Stimulated activated CD8-positive, alpha-beta memory T cell treated with anti-CD3 and anti-CD28 coated beads, Interleukin-7, amount 100 ng/mL, for 1 hour (primary cell): ENCODE results near the gene STK31.
"Not testable (repeated sequence)": the region's sequence is repeated elsewhere in the genome, so short reads cannot be mapped to it uniquely, and the experiment has no call there.

Experiments
- DNase-seq, 2 donors: peaks; one replicate each; pipeline ENCODE4 v3.0.0-alpha.2; 2020; ENCODE audit warnings: low read depth in 2 of 2

Gene STK31, protein sequence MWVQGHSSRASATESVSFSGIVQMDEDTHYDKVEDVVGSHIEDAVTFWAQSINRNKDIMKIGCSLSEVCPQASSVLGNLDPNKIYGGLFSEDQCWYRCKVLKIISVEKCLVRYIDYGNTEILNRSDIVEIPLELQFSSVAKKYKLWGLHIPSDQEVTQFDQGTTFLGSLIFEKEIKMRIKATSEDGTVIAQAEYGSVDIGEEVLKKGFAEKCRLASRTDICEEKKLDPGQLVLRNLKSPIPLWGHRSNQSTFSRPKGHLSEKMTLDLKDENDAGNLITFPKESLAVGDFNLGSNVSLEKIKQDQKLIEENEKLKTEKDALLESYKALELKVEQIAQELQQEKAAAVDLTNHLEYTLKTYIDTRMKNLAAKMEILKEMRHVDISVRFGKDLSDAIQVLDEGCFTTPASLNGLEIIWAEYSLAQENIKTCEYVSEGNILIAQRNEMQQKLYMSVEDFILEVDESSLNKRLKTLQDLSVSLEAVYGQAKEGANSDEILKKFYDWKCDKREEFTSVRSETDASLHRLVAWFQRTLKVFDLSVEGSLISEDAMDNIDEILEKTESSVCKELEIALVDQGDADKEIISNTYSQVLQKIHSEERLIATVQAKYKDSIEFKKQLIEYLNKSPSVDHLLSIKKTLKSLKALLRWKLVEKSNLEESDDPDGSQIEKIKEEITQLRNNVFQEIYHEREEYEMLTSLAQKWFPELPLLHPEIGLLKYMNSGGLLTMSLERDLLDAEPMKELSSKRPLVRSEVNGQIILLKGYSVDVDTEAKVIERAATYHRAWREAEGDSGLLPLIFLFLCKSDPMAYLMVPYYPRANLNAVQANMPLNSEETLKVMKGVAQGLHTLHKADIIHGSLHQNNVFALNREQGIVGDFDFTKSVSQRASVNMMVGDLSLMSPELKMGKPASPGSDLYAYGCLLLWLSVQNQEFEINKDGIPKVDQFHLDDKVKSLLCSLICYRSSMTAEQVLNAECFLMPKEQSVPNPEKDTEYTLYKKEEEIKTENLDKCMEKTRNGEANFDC

DNA sequence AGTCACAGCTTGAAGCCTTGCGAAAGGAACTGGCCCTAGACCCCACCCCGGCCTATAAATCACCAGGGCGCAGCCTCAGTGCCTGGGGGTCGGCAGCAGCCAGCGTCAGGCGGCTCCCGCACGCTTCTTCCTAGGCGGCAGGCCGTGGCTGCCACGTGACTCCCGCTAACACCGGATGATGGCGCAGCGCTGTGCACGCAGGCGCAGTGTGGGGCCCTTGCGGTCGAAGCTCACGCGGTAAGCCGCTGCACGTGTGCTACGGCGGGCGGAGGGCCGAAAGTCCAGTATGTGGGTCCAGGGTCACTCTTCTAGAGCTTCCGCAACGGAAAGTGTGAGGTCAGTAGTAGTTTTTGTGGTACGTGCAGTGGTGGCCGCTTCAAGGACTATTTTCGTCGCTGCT is at the start of gene STK31:
Gene STK31, plus strand, starts transcription at position 220 of the 400 bp plus-strand sequence. Its CDS starts 67 bp downstream, at position 287.
- no peak for DNase-seq

- DNase-seq = no peak
Observed at GRCh38 chr7:23661385-23661784, 48.6 kb upstream of the STK31 start.

DNA sequence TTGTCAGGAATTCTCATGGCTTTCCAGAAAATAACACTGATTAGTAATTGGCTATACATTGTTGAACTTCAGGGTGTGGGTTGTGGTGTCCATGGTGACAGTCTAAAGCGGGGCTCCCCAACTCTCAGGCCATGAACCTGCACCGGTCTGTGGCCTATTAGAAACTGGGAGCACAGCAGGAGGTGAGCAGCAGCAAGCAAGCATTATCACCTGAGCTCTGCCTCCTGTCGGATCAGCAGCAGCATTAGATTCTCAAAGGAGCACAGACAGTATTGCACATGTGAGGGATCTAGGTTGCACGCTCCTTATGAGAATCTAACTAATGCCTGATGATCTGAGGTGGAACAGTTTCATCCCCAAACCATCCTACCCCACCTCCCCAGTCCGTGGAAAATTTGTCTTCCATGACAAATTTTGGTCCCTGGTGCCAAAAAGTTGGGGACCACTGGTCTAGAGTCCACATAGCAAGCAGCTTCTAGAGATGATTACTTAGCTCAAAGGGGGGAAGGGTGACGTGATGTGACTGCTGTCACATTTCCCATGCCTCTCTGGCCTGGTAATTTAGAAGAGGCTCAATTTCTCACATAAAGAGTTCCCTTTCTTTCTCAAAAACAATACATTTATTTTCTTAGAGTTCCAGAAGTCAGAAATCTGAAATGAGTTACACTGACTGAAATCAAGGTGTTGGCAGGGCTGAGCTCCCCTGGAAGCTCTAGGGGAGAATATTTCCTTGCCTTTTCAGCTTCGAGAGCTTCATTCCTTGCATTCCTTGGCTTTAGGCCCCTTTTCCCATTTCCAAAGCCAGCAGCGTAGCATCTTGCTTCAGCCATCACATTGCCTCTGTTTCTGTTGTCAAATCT is 47.7 kb upstream of the STK31 start:
- no peak for DNase-seq

DNA sequence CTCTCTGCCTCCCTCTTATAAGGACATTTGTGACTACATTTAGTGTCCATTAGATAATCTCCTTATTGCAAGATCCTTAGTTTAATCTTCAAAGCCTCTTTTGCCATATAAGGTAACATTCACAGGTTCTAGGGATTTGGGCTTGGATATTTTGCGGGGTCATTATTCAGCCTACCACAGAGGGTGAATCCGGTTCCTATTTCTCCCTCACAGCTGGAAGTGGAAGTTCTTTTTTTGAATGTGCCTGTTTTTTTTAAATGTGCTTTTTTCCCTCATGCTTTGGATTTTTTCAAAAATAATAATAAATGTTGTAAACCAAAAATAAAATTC is 47.1 kb upstream of the STK31 start:
- DNase-seq = no peak

DNA sequence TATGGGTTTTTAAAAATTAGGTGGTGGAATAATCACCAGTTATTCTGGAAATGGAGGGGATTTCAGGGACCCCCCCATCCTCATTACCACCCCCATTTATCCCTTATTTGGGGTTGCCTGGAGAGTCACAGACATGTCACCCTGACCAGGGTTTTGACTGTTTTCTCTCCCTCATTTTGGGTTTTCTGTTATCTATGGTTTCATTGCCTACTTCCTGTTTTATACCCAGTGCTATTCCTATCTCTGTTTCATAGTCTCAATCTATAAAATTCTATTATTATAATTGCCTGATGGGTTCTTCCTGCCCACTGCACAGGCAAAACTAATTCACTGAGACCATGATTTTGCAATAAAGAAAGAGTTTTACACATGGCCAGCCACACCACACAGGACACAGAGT is 45.9 kb upstream of the STK31 start:
- no peak for DNase-seq

DNA sequence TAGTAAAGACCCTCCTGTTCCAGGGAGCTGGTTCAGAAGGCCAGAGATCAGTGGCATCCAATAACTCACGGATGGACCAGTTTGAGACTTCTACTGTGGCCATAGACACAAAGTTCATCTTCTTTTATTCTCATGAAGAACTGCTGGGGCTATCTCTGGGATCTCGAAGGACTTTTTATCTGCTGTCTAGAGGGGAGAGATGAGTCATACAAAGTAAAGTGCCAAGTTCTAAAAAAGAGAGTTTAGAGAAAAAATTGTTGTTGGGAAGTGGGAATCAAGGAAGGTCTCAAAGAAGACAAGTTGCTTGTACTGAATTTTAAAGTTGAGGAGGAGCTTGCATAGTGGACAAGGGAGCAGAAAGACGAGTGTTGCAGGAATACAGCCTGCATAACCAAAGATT is 38.0 kb upstream of the STK31 start:
- no peak for DNase-seq

DNA sequence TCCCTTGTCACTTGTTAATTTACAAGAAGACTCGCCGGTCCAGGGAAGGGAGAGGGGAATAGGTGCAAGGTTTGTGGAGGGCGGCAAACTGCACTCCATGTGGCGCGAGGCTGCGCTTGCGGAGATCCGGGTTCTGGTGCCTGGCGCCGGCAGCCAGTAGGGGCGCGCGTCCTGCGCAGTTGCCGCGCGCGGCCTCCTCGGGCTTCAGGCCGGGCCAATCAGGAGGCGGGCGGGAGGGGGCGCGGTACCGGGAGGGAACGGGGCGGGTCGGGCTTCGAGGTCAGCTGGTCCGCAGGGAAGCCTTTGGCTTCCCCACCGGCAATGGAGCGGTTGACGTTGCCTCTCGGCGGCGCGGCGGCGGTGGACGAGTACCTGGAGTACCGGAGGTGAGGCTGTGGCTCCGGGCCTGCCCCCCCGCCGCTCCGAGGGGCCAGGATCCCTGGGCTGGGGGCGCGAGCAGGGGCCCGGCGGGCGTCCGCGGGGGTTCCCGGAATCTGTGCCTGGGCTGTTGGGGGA is 30.1 kb upstream of the STK31 start, which contains the start of gene FAM221A:
Gene FAM221A, plus strand, starts transcription at position 302 of the 516 bp plus-strand sequence. Its CDS starts 20 bp downstream, at position 322.
- peak; percentile 58 to 67 for DNase-seq

DNA sequence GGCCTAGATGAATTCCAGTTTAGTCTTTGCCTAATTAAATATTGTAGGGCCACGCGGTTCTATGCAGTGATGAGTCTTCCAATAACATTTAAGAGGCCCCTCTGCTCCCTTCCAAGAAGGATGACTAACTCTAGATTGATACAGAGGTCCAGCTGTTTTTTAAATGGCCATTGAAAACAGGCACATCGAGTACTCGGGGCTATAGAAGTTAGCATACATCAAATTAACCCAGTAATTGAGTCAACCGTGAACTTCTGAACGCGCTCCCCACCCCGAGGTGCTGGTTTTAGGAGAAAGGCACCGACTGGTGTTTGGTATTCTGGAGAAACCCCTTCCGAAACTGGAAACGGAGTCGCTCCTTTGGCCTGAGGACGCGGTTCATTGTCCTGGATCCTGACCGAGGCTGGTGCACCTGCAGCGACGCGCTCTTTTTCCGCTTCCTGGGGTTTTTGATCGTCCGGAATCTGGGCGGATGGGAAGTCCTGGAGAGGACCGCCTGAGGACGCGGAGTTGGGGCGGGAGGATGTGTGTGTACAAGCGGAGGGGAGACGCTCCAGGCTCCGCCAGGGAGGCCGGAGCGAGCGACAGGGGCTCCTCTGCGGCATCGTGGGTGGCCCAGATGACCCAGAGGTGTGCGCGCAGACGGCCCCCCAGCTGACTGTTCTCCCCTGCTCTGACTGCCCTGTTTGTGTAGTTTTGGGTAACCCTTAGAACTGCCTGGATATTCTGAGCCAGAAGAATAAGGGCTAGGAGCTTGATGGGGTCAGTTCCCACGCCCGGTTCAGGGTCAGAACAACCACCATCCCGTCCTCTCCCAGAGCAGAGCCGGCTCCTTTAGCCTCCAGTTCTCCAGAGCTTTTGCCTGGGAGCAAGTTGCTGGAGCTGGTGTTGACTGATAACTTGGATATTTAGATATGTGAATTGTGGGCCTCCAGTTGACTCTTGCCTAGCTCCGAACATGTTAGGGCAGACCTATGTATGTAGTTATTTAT is 29.3 kb upstream of the STK31 start:
- DNase-seq = no peak

DNA sequence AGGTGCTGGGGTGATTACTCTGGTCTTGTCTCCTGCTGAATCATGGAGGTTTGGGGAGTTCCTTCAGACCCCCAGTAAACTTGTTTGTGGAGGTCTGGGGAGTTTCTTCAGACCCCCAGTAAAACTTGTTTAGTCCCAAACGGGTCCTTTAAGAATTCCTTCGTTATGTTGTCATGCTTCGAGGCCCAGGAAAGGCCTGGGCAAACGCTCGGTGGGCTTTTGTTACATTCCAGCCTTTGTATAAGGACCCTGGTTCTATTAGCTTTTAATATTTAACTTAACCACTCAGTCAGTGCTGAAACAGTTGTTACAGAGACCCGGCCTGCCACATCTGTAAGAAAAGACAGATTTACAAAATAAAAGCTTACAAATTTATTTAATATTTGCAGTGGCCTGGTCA is 26.0 kb upstream of the STK31 start:
- DNase-seq = not testable (repeated sequence)

DNA sequence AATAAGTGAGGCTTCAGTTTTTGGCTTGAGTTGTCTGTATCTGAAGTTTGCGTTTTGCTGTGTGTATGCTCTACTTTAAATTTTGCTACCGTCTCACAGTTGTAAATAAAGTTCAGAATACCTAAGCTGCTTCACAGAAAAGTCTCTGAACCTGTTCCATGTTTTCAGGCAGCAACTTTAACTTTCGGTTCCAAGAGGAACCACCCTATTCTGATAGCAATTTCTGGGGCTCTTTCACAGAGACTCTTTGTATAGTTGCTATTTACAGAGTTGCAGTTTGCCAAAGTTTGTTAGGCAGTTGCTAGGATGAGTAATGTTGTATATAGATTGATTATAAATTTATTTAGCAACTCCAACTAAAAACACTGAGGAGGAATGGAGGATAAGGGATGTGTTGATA is 24.3 kb upstream of the STK31 start:
- no peak for DNase-seq

DNA sequence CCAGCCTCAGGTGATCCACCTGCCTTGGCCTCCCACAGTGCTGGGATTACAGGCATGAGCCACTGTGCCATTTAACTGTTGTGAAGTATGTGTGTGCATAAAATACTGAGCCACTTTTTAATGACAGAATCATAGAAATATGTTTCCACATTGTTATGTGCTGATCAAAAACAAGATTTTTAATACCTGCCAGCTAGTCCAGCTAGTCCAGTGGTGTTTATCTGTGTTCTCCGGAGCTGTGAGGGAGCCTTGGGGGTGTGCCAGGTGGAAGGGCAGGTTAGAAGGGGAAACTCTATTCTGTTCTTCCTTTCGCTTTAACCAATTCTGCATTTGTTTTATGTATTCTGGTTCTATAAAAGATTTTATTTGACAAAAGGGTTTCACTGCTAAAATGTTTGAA is 23.0 kb upstream of the STK31 start:
- DNase-seq = no peak

DNA sequence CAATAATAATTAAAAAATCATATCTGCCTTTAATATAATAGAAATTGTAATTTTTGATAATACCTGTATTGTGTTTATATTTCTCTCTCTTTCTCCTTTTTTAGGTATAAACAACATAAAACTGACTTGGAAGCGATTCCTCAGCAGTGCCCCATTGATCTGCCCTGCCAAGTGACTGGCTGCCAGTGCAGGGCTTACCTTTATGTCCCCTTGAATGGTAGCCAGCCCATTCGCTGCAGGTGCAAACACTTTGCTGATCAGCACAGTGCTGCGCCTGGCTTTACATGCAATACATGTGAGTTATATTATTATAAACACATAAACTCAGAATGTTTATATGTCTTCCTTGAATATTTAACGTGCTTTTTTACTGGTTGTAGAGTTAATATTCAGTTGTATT is 20.9 kb upstream of the STK31 start:
- no peak for DNase-seq

DNA sequence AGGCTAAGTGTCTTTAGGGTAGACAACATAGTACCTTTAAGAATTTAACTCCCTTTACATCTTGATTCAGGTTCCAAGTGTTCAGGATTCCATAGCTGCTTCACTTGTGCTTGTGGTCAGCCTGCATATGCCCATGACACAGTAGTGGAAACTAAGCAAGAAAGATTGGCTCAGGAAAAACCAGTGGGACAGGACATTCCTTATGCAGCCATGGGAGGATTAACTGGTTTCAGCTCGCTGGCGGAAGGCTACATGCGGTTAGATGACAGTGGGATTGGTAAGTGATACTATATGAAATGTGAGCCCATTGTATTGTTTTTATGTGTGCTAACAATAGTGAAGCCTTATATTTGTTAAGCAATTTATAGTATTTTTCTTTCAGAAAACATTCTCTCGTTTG is 18.7 kb upstream of the STK31 start:
- DNase-seq = no peak

GRCh38 chr7:23693224-23693623 is 16.8 kb upstream of the STK31 start:
- no peak for DNase-seq

GRCh38 chr7:23696916-23697441 is 13.0 kb upstream of the STK31 start:
- peak in 1 of 2 donors; percentile 17 for DNase-seq

- no peak for DNase-seq
Observed at GRCh38 chr7:23698822-23699221, 11.2 kb upstream of the STK31 start.

GRCh38 chr7:23700046-23700445 is 10.0 kb upstream of the STK31 start:
- no peak for DNase-seq

DNA sequence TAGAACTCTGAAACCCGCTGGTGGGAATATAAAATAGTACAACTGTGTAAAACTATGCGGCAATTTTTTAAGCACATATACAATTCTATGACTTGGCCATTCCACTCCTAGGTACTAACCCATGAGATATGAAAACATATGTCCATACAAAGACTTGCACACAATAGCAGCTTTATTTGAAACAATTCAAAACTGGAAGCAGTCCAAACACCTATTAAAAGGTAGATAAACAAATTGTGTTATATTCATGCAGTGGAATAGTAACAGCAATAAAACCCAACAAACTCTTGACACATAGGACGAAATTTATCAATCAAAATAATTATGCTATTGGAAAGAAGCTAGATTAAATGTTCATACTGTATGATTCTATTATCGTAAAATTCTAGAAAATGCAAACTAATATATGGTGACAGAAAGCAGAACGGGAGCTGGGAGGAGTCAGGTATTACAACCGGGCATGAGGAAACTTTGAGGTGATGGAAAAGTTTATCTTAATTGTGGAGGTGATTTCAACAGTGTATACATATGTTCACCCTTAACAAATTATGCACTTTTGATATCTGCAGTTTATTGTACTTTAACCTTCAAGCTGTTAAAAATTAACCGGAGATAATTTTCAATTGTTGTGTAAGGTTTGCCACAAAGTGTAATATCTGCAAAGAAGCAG is 803 bp upstream of the STK31 start:
- DNase-seq = no peak
